GM18858 (cell line): ENCODE measurements around the gene ELMO1.

ENCODE experiments used
- ATAC-seq: cut with Tn5 transposase; IDR thresholded peaks from one replicate; pipeline ENCODE4 v1.9.1; 2021; ENCODE audit not compliant: unreplicated experiment

Gene ELMO1

DNA sequence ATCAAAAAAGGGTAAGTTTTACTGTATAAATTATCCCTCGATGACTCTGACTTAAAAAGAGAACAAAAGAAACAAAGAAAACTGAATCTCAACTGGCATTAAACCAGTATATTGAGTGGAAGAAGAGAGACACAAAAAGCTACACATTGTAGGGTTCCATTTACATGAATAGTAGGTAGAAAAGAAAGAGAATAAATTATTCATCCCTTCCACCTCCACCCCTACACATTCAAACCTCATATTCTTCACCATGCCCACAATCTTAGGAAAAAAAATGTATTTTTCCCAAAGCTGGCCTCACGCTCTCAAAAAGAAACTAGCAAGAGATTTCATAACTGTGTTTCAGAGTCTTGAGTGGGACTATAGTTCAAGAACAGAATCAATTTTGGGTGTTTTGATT lies 377.5 kb downstream of the ELMO1 start:
- ATAC-seq: no peak

- no peak for ATAC-seq
Observed at GRCh38 chr7:37070471-37070870, 378.2 kb downstream of the ELMO1 start.

DNA sequence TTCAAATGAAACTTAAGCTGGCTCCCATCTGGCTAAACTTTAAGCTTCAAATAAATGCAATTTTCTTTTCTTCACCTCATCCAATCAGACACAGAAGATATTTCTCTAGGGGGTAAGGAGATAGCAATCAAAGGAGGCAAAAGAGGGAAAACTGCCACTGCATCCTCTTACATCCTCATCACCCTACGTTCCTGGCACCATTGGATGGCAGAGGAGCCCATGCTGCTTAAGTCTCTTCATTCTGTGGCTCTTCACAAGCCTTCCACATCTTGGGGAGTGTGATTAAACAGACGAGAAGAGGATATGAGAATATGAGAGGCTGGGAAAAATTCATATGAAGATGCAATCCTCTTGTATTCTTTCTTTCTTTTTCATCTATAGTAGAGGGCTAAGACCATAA lies 378.6 kb downstream of the ELMO1 start:
- no peak for ATAC-seq

DNA sequence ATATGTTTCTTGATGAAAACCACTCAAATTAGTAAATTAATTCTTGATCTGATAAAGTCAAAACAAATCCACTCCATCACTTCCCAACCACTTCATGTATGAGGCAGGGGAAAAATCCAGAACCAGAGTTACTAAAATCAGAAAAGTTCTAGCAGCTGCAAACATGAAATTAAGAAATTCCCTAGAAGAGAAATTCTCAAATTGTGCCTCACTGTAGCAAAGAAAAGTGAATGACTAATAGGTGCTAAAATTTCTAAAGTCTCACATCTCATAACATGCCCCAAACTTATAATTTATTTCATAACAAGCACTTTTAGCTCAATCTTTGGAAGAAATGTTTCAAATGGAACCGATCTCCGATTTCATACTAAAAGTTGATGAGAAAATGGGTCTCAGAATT lies 379.3 kb downstream of the ELMO1 start:
- no peak for ATAC-seq

DNA sequence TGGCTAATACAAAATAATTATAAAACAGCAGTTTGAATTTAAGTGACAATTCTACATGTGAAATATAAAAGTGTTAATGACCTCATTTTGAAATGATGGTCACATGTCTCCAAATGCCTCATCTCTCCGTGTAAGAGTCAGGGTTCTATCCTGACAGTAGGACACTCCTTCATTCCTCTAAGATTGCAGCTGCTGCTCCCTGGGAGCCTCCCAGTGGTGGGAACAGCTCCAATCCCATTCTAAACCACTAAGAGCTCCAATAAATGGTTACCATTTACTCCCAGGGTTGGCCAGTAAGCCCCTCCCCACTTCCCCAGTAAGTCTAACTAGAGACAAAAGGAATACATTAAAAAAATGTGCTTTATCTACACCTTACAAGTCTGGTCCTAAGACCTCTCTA lies 379.8 kb downstream of the ELMO1 start:
- no peak for ATAC-seq

GRCh38 chr7:37068038-37068437 lies 380.6 kb downstream of the ELMO1 start:
- no peak for ATAC-seq

DNA sequence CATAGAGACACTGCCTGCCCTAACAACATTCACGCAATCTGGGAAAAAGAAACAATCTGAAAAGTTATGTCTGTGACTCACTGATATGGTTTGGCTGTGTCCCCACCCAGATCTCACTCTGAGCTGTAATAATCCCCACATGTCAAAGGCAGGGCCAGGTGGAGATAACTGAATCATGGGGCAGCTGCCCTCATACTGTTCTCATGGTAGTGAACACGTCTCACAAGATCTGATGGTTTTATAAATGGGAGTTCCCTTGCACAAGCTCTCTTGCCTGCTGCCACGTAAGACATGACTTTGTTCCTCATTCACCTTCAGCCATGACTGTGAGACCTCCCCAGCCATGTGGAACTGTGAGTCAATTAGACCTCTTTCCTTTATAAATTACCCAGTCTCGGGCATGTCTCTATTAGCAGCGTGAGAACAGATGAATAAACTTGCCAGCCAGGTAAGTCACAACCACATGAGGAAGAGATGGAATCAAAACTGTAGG lies 382.8 kb downstream of the ELMO1 start:
- ATAC-seq: peak; percentile 52

DNA sequence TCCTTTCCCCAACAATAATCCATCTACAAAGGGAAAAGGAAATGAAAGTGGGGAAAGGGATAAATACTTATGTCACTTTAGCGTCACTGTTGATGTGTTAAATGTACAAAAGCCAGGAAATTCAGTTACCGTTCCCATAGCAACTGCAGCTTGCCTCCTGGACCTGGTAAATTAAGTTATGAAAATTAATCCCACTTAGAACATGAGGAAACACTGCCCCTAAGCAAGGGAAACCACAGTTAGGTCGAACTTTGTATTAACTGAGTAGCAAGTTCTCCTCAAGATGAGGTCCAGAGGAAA lies 386.2 kb downstream of the ELMO1 start:
- no peak for ATAC-seq

DNA sequence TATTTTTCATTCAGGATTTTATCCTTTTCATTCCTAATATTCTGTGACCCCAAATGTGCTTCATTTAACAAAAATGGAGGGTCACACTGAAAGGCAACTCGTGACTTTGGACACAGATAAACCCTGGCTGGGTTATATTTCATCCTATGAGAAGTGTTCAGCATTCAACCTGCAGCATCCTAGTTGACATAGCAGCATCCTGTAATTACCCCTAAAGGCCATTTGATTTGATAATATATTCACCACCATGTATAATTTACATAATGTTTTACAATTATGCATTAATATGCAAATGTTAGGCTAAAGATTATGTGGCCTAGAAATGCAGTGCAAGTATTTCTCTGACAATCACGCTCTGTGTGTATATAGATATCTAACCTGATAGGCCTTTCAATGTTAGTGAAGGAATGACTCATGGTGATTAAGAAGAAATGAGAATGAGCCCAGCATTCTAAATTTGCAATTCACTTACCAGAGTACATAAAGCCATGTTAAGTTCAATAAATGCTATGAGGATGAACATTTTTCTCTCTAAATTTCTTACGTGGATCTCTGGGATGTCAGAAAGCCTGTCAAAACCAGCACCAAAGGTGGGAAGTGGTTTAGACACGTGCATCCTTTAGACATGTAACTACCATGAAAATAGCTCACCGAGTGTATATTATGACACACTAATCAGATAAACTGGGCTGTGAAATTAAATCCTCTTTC lies 386.7 kb downstream of the ELMO1 start:
- no peak for ATAC-seq

- ATAC-seq: no peak
Observed at GRCh38 chr7:37056234-37056912, 392.3 kb downstream of the ELMO1 start.

DNA sequence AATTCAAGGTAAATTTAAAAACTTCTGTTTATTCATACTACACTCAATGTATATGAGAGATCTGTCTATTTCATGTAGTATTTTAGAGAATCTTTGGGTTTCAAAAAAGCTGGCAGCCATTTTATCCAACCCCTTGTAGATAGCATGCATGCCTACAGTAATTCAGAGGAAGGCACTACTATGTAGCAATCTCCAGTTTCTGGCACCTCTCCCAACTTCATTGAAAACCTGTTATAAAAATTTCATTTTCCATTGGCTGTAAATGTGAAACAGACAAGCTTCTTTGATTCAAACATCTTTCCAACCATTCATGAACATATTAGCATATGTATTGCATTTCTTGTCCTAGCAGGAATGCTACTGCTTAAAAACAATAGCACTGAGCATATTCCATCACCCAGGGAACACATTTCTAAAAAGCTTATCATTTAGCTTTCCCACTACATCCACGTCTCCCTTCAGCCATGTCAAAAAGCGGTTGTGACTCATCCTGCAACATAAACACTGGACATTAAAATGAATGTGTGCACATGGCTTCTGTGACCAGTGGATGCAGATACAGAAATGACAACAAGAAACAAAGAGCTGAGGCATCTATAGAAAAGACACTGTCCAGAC lies 393.9 kb downstream of the ELMO1 start:
- no peak for ATAC-seq

DNA sequence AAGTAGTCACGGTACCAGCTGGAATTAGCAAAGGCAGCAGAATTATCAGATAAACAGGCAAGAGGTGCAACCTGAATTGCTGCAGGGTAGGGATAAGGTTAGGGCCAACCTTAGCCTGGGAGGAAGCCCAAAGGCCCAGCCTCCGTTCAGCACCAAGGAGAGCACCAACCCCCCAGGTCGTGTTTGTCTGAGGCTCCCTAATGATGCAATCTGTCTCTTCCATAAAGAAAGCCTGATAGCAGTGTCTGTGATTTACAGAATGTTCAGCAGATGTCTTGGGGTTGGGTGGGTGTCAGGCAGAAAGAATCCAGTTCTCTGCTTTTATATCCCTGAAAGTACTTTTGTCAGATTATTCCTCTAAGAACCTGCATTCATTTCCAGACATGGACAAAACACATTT lies 396.0 kb downstream of the ELMO1 start:
- no peak for ATAC-seq

DNA sequence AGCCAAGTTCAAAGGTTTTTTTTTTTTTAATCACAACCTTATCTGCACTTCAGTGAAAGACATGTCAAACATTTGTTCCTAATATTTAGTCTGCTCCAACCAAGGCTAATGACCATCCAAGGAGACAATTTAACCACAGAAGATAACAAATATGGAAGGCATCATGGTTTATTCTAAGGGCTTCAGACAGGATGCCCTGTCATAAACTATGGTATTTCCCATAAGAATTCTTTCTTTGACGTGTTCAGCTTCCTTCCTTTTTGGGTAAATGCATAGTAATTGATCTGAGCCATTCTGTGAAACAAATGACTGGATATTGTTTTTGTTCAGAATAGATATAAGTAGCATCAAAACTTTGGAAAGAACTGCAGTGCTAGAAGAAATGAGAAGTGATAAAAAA lies 397.9 kb downstream of the ELMO1 start:
- ATAC-seq: no peak

GRCh38 chr7:37048674-37049073 lies 400.0 kb downstream of the ELMO1 start:
- no peak for ATAC-seq

GRCh38 chr7:37047260-37047659 lies 401.4 kb downstream of the ELMO1 start:
- ATAC-seq: no peak

DNA sequence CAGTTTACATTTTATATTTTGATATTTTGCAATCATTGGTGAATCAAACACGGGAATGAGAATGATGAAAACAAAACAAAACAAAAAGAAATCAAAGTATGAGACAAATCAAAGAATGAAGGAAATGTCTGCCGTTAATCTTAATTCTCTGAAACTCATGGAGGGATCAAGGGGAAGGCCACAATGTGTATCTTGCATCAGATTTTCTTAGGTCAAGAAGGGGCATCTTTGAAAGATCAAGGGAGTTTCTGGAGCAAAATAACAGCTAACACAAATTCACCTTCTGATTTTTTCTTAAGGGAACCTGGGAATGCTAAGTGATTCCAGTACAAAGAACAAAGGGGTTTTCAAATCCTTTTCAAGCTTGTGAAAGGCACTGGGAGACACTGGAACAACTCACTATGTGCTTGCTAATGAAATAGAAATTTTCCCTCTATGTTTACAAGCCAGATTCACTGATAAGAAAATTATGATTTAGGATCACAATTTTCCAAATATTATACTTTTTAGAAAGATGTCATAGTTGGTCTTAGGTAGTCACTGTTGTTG lies 402.1 kb downstream of the ELMO1 start:
- no peak for ATAC-seq

DNA sequence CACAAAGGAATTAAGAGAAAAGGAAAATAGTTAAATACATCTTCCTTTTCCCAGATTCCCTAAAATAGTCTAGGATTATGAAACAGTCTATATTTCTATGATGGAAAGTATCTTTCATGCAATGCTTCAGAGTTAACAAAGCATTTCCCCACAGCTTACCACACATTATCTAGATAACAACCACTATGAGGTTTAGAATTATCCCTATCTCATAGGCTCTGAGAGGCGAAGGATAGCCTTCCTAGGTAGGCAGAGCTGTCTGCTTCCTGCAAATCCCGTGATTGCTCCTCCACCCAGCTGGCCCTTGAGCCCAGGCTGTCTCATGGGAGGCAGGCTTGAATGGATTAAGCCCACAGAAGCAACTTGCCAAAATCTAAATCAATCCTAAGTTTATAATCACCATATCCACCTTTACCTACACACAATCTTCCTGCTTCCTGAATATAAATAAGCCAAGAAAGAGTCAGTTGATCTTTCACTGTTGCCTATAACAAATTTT lies 402.9 kb downstream of the ELMO1 start:
- no peak for ATAC-seq

GRCh38 chr7:37041461-37041860 lies 407.2 kb downstream of the ELMO1 start:
- no peak for ATAC-seq

DNA sequence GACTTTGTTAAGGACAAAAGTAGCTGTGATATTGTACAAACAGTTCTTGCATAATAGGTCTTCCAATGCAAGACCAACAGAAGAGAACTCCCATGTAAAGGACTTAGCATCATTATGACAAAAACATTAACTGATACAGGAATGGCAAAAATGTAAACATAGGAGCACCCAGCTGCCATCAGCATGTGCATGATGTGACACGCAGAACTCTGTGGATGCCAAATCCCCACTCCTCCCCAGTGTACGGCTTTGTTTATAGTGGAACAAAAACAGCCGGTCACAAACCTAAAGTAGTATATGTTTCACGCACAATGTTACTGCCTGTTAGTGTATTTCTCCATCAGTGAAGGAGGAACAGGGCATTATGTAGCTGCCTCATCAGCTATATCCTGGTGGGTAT lies 408.3 kb downstream of the ELMO1 start:
- ATAC-seq: no peak

DNA sequence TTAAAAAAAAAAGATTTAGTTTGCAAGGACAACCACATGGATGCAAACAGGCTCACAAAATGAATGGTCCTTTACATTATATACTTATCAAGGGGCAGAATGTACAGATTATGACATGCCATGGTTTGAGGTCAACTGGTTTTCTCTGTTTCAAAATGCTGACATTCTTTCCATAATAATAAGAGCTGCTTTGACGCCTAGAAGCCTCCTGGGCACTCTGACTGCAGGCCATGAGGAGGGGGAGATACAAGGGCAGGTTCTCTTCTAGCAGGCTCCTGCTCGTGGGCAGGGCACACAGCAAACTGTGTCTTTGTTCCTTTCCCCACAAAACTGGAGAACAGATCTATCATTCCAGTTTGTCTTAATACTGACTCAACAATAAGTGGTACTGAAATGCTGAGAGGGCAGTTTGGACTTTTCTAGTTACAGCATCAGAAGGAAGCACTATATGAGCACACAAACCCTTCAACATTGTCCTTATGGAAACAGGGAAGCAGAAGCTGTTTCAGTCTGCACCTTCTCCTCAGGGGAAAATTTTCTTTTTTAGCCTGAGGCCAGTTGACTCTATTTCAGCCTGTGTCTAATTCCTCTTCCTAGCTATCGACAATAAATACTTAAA lies 409.4 kb downstream of the ELMO1 start:
- no peak for ATAC-seq

DNA sequence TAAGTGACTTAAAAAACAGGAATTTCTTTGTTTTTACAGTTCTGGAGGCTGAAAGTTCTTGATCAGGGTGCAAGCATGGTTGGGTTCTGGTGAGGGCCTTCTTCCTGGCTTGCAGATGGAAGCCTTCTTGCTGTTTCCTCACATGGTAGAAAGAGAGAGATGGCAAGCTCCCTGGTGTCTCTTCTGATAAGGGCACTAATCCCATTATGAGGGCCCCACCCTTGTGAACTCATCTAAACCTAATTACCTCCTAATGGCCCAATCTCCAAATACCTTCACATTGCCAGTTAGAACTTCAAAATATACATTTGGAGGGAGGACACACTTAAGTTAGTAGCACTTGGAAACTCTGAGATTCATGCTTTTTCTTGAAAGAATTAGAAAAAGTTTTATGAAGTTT lies 410.0 kb downstream of the ELMO1 start:
- no peak for ATAC-seq

GRCh38 chr7:37037286-37037685 lies 411.4 kb downstream of the ELMO1 start:
- ATAC-seq: no peak
